ENCODE data around the gene PAFAH1B1.
"Not testable (repeated sequence)": the region's sequence is repeated elsewhere in the genome, so short reads cannot be mapped to it uniquely, and the experiment has no call there.

Gene PAFAH1B1

GRCh38 chr17:2636169-2636930, 42.9 kb downstream of the PAFAH1B1 start:
- no peak for DNase-seq

DNA sequence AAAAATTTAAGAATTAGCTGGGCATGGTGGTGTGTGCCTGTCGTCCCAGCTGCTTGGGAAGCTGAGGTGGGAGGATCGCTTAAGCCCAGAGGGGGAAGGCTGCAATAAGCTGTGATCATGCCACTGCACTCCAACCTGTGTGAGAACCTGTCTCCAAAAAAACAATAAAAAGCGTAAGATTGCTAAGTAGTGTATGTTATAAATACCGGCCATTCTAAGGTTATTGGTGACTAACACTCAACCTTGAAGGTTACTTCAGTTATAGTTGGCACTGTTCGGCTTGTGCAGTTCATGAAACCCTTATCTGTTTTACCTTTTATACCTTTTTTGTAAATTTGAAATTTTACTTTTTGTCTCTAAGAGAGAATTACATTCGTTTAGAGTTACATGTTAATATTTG, 44.0 kb downstream of the PAFAH1B1 start:
- no peak for DNase-seq

DNA sequence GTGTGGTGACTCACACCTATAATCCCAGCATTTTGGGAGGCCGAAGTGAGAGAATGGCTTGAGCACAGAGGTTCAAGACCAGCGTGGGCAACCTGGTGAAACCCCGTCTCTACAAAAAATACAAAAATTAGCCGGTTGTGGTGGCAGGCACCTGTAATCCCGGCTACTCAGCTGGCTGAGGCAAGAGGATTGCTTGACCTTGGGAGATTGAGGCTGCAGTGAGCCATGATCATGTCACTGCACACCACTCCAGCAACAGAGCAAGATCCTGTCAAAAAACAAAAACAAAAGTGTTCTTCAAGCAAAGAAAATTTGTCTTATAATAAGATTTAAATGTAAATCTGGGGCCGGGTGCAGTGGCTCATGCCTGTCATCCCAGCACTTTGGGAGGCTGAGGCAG, 51.5 kb downstream of the PAFAH1B1 start:
- no peak for DNase-seq

- no peak for DNase-seq
Observed at GRCh38 chr17:2647957-2648356, 54.5 kb downstream of the PAFAH1B1 start.

GRCh38 chr17:2649191-2649590, 55.7 kb downstream of the PAFAH1B1 start:
- DNase-seq, result no peak

- DNase-seq, result not testable (repeated sequence)
Observed at GRCh38 chr17:2652911-2653310, 59.5 kb downstream of the PAFAH1B1 start.

DNA sequence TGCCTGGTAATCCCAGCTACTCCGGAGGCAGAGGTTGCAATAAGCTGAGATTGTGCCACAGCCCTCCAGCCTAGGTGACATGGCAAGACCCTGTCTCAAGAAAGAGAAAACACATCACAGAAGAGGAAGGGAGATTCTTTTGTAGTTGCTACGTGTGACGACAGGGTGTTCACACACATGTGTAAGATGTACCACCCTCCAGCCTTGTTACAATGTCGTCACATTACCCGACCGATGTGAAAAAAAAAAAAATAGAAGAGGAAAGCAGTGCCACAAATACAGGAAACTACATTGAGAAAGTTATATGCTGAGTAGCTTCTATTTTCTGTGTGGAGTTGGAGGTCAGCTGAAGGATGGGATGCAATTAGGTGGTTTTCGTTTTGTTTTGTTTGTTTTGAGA, 62.1 kb downstream of the PAFAH1B1 start:
- DNase-seq, result no peak

GRCh38 chr17:2656283-2656682, 62.8 kb downstream of the PAFAH1B1 start:
- no peak for DNase-seq

GRCh38 chr17:2659337-2659736, 65.9 kb downstream of the PAFAH1B1 start:
- not testable (repeated sequence) for DNase-seq

GRCh38 chr17:2660410-2660809, 67.0 kb downstream of the PAFAH1B1 start:
- DNase-seq, result not testable (repeated sequence)

DNA sequence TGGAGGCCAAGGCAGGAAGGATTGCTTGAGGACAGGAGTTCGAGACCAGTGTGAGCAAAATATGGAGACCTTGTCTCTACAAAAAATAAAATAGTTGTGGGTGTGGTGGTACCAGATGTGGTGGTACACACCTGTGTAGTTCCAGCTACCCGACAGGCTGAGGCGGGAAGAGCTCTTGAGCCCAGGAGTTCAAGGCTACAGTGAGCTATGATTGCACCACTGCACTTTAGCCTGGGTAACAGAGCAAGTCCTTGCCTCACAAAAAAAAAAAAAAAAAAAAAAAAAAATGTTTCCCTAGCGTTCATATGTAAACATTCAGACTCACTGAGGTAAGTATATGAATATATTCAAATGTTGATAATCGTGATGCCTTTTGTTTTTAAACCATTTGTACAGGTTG, 78.6 kb downstream of the PAFAH1B1 start:
- DNase-seq, result no peak

DNA sequence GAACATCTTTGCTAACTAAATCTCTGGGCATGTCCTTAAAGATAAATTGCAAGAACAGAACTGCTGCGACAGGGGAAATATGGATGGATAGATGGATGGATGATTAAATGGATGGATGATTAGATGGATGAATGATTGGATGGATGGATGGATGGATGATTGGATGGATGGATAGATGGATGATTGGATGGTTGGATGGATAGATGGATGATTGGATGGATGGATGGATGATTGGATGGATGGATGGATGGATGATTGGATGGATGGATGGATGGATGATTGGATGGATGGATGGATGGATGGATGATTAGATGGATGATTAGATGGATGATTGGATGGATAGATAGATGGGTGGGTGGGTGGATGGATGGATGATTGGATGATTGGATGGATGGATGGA, 85.8 kb downstream of the PAFAH1B1 start:
- not testable (repeated sequence) for DNase-seq

GRCh38 chr17:2680961-2681360, 87.5 kb downstream of the PAFAH1B1 start:
- no peak for DNase-seq

- no peak for DNase-seq
Observed at GRCh38 chr17:2681650-2682049, 88.2 kb downstream of the PAFAH1B1 start.

DNA sequence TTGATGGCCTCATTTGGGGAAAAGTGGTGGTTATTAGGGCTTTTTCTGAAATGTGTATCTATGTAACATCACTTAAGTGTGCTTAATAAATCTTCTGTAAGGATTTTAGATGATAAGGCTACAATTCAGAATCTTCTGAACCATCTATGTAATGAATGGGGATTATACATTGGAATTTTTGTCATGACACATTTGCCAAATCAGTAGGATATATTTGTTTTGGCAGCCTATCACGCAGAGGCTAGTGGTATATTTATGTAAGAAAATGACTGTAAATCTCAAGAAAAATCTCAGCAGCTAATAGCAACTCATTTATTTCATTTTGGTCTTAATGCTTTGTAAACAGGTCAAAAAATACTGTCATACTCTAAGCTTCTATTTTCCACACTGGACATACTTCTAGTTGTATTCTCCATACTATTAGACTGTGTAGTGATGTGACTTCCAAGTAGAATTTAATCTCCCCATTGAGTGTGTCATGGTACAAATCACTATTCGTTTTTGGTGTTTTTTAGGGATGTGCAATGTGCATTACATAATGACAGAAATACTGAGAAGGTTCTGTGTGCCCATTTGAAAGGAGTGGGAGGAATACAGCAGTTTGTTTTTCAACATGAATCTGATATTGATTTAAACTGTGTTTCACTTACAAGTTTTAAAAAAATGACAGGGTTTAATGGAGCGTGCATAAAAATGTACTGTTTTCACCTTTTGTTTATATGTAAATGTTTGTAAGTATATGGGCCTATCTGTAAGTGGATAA, 88.9 kb downstream of the PAFAH1B1 start:
- no peak for DNase-seq

GRCh38 chr17:2683912-2684311, 90.5 kb downstream of the PAFAH1B1 start:
- DNase-seq, result no peak

- DNase-seq, result no peak
Observed at GRCh38 chr17:2684549-2684948, 91.1 kb downstream of the PAFAH1B1 start.

GRCh38 chr17:2685696-2686095, 92.2 kb downstream of the PAFAH1B1 start:
- DNase-seq, result no peak

DNA sequence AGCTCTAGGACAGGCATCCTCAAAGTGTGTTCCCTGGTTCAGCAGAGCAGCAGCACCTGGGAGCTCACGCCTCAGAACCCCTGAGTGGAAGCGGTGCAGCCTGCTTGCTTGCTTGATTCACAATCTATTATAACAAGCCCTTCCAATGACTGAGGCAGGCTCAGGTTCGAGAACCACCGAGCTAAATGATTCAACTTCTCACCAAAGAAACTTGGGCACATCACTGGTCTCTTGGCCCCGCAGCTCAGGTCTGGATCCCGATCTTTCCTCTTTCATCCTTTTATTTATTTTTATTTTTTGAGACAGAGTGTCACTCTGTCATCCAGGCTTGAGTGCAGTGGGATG, 93.6 kb downstream of the PAFAH1B1 start:
- DNase-seq, result no peak

GRCh38 chr17:2688351-2689342, 95.2 kb downstream of the PAFAH1B1 start:
- no peak for DNase-seq

- no peak for DNase-seq
Observed at GRCh38 chr17:2689411-2690164, 96.1 kb downstream of the PAFAH1B1 start.

Measured in SW 1271 (cell line).